Immature natural killer cell (primary cell): Measurements from ENCODE around the gene COG5. TPM values are rescaled to one million over a fixed set of nuclear protein-coding genes. Genes with fewer than 3 reads are reported as not detected.

Experiments used
- DNase-seq, 3 donors: peaks; one replicate each; pipeline ENCODE4 v3.0.0; 2022; ENCODE audit warnings: mixed read lengths in 1 of 3
- H3K27ac Mint-ChIP-seq, 6 donors: one replicate each; pipeline ENCODE4 v1.8.0; 2020; ENCODE audit warnings: mixed read lengths in 6 of 6, mild to moderate bottlenecking in 5 of 6, inconsistent platforms in 4 of 6, moderate library complexity in 3 of 6
- H3K27me3 Mint-ChIP-seq, 3 donors: one replicate each; pipeline ENCODE4 v1.8.0; 2020 to 2021; ENCODE audit warnings: low read depth in 3 of 3, mild to moderate bottlenecking in 3 of 3, mixed read lengths in 3 of 3, moderate library complexity in 3 of 3, inconsistent platforms in 1 of 3
- H3K36me3 Mint-ChIP-seq, 3 donors: one replicate each; pipeline ENCODE4 v1.8.0; 2020; ENCODE audit warnings: mixed read lengths in 3 of 3, inconsistent platforms in 2 of 3, mild to moderate bottlenecking in 2 of 3
- H3K4me1 Mint-ChIP-seq, 2 donors: one replicate each; pipeline ENCODE4 v1.8.0; 2020; ENCODE audit warnings: inconsistent platforms in 2 of 2, mild to moderate bottlenecking in 2 of 2, mixed read lengths in 2 of 2, moderate library complexity in 1 of 2
- H3K4me3 Mint-ChIP-seq, 5 donors: one replicate each; pipeline ENCODE4 v1.8.0; 2020; ENCODE audit warnings: mild to moderate bottlenecking in 5 of 5, mixed read lengths in 5 of 5, inconsistent platforms in 3 of 5, moderate library complexity in 3 of 5
- H3K9me3 Mint-ChIP-seq, 6 donors: one replicate each; pipeline ENCODE4 v1.8.0; 2020; ENCODE audit warnings: mild to moderate bottlenecking in 6 of 6, mixed read lengths in 6 of 6, inconsistent platforms in 4 of 6, moderate library complexity in 3 of 6
- polyA plus RNA-seq, 3 donors: library from polyadenylated mRNA; unstranded; fragments of 300-500 nt; fragmentation: Illumina TruSeq; gene quantifications; one replicate each; pipeline ENCODE4 v1.2.3, GENCODE V29; 2021

Gene COG5
- polyA plus RNA-seq, 3 donors from 2014 or later: 16.8 to 30.5 (median 22.2) TPM

DNA sequence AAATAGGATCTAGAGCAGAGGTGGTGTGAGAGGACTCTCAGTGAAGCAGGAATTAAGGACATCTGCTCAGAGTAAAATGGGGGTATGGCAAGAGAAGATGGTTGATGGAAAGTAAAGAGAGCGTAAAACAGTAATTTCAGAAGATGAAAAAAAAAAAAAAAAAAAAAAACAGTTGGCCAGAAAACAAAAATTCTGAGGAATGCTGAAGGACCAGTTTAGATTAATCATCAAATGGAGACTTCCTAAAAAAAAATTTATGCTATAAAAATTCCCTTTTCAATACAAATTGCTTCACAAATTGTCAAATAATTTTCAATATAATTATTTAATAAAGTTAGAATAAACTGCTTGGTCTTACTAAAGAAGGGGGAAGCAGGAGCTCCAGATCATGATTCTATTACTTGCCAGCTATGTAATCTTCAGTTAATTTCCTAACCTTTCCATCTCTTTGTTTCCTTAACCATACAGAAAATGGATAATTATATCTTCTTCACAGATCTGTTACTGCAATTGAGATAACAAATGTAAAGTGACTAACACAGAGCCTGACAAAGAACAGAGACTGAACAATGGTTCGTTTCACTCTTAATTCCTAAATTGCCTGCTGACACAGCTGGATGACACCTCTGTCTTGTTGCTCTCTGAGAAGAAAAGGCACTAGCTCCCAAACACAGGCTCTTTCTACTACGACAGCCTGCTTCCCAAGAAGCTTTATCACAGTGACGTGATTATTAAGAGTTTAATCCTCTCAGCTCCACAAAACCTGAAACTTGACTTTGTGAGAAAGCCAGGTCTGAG is 158.8 kb downstream of the COG5 start:
- Mint-ChIP-seq H3K36me3 (peaks cover 10 to 21% (median 14%) of the 10 kb centered on the region in 3 donors), H3K9me3 (no peaks in the 10 kb centered on the region), H3K4me3 (no peak overlapping the region), H3K4me1 (peaks cover 0 to 5% of the 10 kb centered on the region in 2 donors), H3K27ac (peak overlapping the region in 2 of 6 donors; percentile 35 to 51), H3K27me3 (peaks cover 0 to 2% (median 1%) of the 10 kb centered on the region in 3 donors)
- DNase-seq: no peak

DNA sequence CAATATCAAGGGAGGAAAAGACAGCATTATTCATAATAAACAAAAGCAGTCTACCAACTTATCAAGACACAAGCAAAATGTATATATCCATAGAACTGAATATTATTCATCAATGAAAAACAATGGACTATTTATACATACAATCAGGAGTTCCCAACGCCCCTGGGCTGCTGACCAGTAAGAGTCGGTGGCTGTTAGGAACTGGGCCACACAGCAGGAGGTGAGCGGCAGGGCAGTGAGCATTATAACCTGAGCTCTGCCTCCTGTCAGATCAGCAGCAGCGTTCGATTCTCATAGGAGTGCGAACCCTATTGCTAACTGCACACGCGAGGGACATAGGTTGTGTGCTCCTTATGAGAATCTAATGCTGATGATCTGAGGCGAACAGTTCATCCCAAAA is 165.6 kb downstream of the COG5 start:
- H3K4me1 Mint-ChIP-seq: peaks cover 0 to 5% of the 10 kb centered on the region in 2 donors
- H3K27ac Mint-ChIP-seq: no peak overlapping the region
- no peak overlapping the region for H3K4me3 Mint-ChIP-seq
- no peaks in the 10 kb centered on the region for H3K27me3 Mint-ChIP-seq
- peaks cover 3 to 12% (median 4%) of the 10 kb centered on the region in 3 donors for H3K36me3 Mint-ChIP-seq
- peaks cover 0 to 1% (median 0%) of the 10 kb centered on the region in 6 donors for H3K9me3 Mint-ChIP-seq
- DNase-seq: no peak

DNA sequence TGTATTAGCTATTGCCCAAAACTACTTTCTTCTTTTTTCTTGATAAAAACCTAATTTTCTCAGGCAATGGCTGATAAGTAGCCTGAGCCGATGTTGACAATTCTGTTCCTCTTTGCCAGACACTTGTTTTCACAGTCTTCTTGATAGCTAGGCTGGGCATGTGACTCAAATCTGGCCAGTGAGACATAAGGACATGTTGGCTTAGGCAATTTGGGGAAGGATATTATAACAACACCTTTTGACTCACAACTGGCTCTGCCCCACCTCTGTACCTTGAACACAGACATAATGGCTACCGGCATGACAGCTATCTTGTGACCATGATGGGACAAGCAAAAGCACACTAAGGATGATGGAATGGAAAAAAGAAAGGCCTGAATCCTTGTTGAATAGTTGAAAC is 166.7 kb downstream of the COG5 start:
- no peak for DNase-seq
- Mint-ChIP-seq H3K4me3 (no peak overlapping the region), H3K9me3 (peaks cover 0 to 1% (median 0%) of the 10 kb centered on the region in 6 donors), H3K27ac (no peak overlapping the region), H3K4me1 (peaks cover 0 to 5% of the 10 kb centered on the region in 2 donors), H3K27me3 (no peaks in the 10 kb centered on the region), H3K36me3 (peaks cover 3 to 12% (median 4%) of the 10 kb centered on the region in 3 donors)

DNA sequence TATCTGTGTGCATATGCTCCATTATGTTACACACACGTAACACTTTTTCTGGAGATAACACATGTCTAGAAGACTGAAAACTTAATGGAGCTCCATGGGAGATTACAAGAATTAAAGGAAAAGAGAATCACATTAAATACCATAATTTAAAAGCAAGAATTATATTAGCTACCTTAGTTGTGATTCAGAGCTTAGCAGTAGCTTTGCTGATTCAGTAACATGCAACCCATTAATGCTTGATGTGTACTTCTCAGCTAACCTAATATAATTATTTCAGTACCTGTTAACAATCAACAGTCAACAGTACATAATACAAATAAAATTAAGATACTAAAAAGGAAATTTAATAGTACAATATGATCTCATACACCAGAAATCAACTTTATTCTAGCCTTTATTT is 167.6 kb downstream of the COG5 start:
- Mint-ChIP-seq H3K4me3 (no peak overlapping the region), H3K4me1 (no peaks in the 10 kb centered on the region), H3K27me3 (no peaks in the 10 kb centered on the region), H3K36me3 (peaks cover 3 to 16% (median 4%) of the 10 kb centered on the region in 3 donors), H3K27ac (peak overlapping the region in 1 of 6 donors; percentile 17), H3K9me3 (peaks cover 0 to 1% (median 0%) of the 10 kb centered on the region in 6 donors)
- no peak for DNase-seq

DNA sequence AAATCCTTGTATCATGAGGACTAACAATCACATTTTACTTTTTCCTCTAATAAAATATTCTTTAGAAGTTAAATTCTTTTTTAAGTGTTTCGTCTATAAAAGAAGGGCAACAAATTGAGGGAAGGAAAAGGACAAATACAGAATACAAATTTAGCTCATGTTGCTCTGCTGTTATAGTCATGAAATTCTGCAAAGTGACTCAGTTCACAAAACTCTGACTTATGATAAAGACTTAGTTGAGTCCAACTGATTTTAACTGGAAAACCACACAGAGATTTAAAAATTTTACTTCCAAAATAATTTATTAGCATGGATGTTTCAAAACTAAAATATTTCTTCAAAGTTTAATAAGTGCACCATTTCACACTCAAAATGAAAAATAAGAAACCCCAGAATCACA is 168.9 kb downstream of the COG5 start:
- Mint-ChIP-seq H3K4me3 (no peak overlapping the region), H3K27ac (no peak overlapping the region), H3K4me1 (no peaks in the 10 kb centered on the region), H3K27me3 (no peaks in the 10 kb centered on the region), H3K36me3 (peaks cover 3 to 18% (median 4%) of the 10 kb centered on the region in 3 donors), H3K9me3 (peaks cover 0 to 1% (median 0%) of the 10 kb centered on the region in 6 donors)
- DNase-seq: no peak

DNA sequence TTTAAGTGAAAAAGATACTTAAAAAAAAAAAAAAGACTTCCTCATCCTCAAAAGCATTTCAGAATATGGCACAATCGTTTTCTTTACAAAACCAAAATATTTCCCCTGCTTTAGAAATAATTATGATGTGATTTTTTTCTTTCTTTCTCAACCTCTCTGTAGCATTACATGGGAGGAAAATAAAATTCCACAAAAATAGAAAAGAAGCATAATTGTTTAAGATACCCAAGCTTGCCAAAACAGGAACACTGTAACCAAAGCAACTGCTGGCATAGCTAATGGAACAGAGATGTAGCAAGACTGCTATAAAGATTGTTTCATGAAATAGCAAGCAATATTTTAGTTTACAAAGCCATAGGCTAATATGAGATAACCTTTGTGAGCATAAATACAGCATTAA is 169.4 kb downstream of the COG5 start:
- Mint-ChIP-seq H3K36me3 (peaks cover 0 to 15% (median 1%) of the 10 kb centered on the region in 3 donors), H3K27me3 (no peaks in the 10 kb centered on the region), H3K27ac (no peak overlapping the region), H3K9me3 (peaks cover 0 to 1% (median 0%) of the 10 kb centered on the region in 6 donors), H3K4me1 (peaks cover 0 to 3% of the 10 kb centered on the region in 2 donors), H3K4me3 (no peak overlapping the region)
- DNase-seq: no peak

DNA sequence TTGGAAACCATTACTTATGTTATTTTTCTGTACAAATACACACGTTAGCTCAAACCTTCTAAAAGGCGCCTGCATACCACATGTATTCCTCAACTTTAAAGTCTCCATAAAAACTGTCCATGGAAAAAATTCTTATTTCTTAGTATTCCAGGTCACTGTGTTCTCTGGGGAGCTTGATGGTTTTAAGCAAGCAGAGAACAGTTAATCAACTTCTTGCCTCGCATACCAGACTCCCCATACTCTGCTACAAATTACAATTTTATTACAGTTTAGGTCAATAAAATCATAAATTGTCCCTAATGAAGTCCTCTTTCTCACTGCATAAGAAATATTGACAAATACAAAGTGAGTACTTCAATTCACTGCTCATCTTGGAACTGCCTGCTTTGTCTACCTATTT is 170.9 kb downstream of the COG5 start:
- Mint-ChIP-seq H3K36me3 (peaks cover 0 to 6% (median 0%) of the 10 kb centered on the region in 3 donors), H3K4me1 (peaks cover 6 to 13% of the 10 kb centered on the region in 2 donors), H3K27ac (no peak overlapping the region), H3K27me3 (peaks cover 0 to 1% (median 0%) of the 10 kb centered on the region in 3 donors), H3K4me3 (no peak overlapping the region), H3K9me3 (peaks cover 0 to 1% (median 0%) of the 10 kb centered on the region in 6 donors)
- DNase-seq: no peak

DNA sequence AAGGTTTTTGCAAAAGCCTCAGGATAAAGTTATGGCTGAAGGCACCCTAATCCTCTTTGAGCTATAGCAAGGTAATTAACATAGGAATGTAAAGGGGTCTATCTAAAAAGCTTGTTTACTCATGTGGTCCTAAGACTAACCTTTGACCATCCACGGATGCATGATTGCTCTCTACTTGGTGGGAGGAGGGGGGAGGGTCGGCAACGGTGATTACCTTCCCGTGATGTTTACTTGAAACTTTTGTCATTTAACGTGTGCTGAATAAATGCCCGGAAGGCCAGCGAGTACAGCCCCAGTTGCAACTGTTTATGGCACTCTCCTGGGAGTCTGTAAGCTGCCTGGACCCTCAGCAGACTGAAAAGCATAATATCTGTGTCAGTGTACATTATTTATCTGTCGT is 172.8 kb downstream of the COG5 start:
- Mint-ChIP-seq H3K36me3 (peaks cover 0 to 6% (median 0%) of the 10 kb centered on the region in 3 donors), H3K27me3 (peaks cover 0 to 2% (median 0%) of the 10 kb centered on the region in 3 donors), H3K9me3 (no peaks in the 10 kb centered on the region), H3K4me1 (peaks cover 12 to 28% of the 10 kb centered on the region in 2 donors), H3K4me3 (no peak overlapping the region), H3K27ac (no peak overlapping the region)
- DNase-seq: no peak

DNA sequence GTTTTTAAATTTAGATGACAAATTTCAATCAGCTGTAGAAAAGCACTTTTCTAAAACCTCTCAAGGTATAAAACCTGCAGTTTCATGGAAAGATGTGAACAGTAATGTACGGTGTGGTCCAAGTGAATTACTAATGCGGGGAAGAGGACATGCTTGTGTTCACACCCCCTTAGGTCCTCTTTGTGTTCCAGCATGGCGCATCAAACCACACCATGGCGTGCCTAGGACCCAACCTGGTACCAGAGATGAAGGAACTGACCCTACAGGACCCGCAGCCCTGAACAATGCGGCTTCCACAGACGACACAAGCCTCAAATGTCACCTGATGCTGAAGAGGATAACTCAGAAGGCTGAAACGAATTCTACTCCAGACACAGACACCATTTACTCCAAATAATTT is 175.1 kb downstream of the COG5 start:
- H3K4me1 Mint-ChIP-seq: peaks cover 12 to 39% of the 10 kb centered on the region in 2 donors
- H3K9me3 Mint-ChIP-seq: no peaks in the 10 kb centered on the region
- no peak overlapping the region for H3K27ac Mint-ChIP-seq
- no peak overlapping the region for H3K4me3 Mint-ChIP-seq
- H3K36me3 Mint-ChIP-seq: peaks cover 0 to 6% (median 0%) of the 10 kb centered on the region in 3 donors
- DNase-seq: no peak
- peaks cover 0 to 2% (median 0%) of the 10 kb centered on the region in 3 donors for H3K27me3 Mint-ChIP-seq

DNA sequence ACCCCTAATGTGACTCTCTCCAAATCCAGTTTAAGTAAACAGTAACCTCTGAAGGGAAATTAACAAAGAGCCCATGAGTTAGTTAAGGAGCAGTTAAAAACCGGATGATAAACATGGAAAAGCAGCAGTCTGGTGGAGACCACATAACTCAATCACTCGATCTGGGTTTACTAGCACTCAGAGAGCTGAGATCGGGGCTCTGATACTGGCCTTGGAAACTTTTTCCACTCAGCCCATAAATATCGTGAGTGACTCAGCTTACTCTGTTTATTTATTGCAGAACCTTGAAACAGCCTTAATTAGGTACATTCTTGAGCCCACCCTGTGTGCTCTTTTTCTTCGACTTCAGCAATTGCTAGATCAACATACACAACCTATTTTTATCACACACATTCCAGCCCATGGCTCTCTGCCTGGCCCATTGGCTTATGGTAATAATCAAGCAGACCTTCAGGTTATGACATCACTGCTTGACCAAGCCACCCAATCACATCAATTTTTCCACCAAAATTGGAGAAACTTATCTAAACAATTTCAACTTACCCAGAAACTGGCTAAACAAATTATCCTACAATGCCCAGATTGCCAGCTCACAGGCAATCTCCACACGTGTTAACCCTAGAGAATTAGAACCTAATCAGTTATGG is 176.0 kb downstream of the COG5 start:
- H3K27me3 Mint-ChIP-seq: peaks cover 0 to 2% (median 0%) of the 10 kb centered on the region in 3 donors
- peaks cover 0 to 6% (median 0%) of the 10 kb centered on the region in 3 donors for H3K36me3 Mint-ChIP-seq
- H3K27ac Mint-ChIP-seq: peak overlapping the region in 1 of 6 donors; percentile 17
- H3K4me3 Mint-ChIP-seq: no peak overlapping the region
- H3K9me3 Mint-ChIP-seq: no peaks in the 10 kb centered on the region
- DNase-seq: no peak
- peaks cover 12 to 39% of the 10 kb centered on the region in 2 donors for H3K4me1 Mint-ChIP-seq

DNA sequence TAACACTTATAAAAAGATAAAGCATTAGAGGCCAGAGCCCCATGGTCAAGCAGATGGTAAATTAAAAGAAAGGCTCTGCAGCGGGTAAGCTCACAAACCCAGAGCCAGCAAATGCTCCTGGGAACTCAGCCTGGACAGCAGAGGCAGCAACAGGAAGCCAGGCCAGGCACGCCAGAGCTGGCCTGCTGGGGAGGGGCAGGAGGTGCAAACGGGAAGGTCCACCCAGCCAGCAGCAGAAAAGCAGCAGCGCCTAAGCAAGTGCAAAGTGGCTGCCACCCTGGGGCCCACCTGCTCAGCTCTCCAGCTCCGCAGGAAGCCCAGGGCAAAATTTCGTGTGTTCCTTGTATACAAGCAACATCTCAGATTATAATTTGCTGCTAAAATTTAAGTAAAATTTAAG is 176.6 kb downstream of the COG5 start:
- Mint-ChIP-seq H3K9me3 (no peaks in the 10 kb centered on the region), H3K4me3 (no peak overlapping the region), H3K27ac (peak overlapping the region in 1 of 6 donors; percentile 31), H3K4me1 (peaks cover 12 to 39% of the 10 kb centered on the region in 2 donors), H3K36me3 (peaks cover 0 to 6% (median 0%) of the 10 kb centered on the region in 3 donors), H3K27me3 (peaks cover 0 to 2% (median 0%) of the 10 kb centered on the region in 3 donors)
- no peak for DNase-seq

DNA sequence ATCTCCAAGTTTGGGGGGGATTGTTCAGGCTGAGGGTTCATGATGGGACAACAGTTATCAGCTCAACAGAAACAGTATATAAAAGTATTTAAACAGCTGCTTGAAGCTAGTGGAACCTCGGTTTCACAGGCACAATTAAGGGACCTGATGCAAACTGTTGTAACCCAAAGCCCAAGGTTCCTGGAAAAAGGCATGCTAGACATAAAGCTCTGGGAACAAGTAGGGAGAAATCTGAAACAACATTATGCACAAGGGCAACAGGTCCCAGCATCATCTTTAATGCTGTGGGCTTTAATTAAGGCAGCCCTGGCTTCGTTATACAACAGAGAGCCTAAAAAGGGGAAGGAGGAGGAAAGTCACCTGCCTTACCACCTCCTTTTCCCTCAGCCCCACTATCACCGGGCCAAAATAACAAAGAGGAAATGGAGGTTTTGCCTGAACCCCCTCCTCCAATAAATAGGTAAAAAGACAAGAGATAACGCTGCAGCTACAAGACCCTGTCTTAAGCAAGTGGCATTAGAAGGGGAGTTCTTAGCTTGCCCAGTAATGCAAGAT is 177.1 kb downstream of the COG5 start:
- no peak for DNase-seq
- peaks cover 12 to 39% of the 10 kb centered on the region in 2 donors for H3K4me1 Mint-ChIP-seq
- H3K4me3 Mint-ChIP-seq: no peak overlapping the region
- H3K36me3 Mint-ChIP-seq: peaks cover 0 to 6% (median 0%) of the 10 kb centered on the region in 3 donors
- no peak overlapping the region for H3K27ac Mint-ChIP-seq
- H3K27me3 Mint-ChIP-seq: peaks cover 0 to 2% (median 0%) of the 10 kb centered on the region in 3 donors
- H3K9me3 Mint-ChIP-seq: no peaks in the 10 kb centered on the region

DNA sequence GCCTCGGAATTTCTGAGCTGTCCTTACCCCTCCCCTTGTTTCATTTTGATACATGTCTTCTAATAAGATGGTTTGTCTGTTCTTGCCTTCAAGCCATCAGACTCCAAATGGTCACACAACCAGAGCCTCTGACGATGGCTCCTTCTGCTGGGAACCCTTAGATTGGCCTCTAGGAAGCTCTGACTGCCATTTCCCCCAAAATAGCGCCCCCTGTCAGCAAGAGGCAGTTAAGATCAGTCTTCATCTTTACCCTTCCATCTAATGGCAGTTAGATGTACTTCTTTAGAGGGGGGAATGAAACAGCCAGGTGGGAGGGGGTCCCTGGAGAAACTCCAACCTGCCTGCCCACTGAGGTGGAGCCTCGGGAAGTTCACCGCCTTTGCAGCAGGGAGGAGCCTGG is 179.7 kb downstream of the COG5 start:
- H3K4me3 Mint-ChIP-seq: no peak overlapping the region
- H3K36me3 Mint-ChIP-seq: no peaks in the 10 kb centered on the region
- no peak for DNase-seq
- H3K27me3 Mint-ChIP-seq: peaks cover 0 to 2% (median 0%) of the 10 kb centered on the region in 3 donors
- no peaks in the 10 kb centered on the region for H3K9me3 Mint-ChIP-seq
- H3K27ac Mint-ChIP-seq: no peak overlapping the region
- peaks cover 12 to 44% of the 10 kb centered on the region in 2 donors for H3K4me1 Mint-ChIP-seq

DNA sequence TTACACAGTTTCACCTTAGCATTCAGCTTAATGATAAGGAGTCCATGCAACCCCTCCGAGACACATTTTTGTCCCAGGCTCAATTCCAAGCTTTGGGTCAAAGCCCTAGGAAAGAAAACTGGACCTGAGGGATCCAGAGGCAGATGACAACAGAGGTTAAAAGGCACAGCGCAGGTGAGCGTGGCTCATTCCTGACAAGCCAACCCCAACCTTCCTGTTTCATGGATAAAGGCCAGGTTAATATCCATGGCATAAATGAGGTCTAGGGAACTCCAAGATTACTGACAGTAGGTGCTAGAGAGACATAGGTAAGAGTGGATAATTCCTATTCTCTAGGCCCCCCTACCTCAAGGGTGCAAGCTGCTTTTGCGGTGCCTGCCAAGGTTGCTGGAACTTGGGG is 180.5 kb downstream of the COG5 start:
- Mint-ChIP-seq H3K9me3 (no peaks in the 10 kb centered on the region), H3K27ac (no peak overlapping the region), H3K4me3 (no peak overlapping the region), H3K36me3 (no peaks in the 10 kb centered on the region), H3K4me1 (peaks cover 10 to 41% of the 10 kb centered on the region in 2 donors), H3K27me3 (peaks cover 0 to 3% (median 0%) of the 10 kb centered on the region in 3 donors)
- no peak for DNase-seq
